Pulmonary artery endothelial cell (primary cell): Measurements from ENCODE around the gene LRRC49. TPM values are rescaled to one million over a fixed set of nuclear protein-coding genes. Genes with fewer than 3 reads are reported as not detected.
"Not testable (repeated sequence)": the region's sequence is repeated elsewhere in the genome, so short reads cannot be mapped to it uniquely, and the experiment has no call there.

Experiments
- DNase-seq: peaks from one replicate; pipeline ENCODE4 v3.0.0-alpha.2; 2011; ENCODE audit warnings: low read depth, low spot score
- total RNA-seq: library from RNA; depleted of rRNA; stranded (reverse); fragments of >200 nt; gene quantifications from 2 replicates; pipeline ENCODE4 v1.2.3, GENCODE V29; 2014

LRRC49 gene
- total RNA-seq, 1 donor from 2014 or later = 6.1 TPM

DNA sequence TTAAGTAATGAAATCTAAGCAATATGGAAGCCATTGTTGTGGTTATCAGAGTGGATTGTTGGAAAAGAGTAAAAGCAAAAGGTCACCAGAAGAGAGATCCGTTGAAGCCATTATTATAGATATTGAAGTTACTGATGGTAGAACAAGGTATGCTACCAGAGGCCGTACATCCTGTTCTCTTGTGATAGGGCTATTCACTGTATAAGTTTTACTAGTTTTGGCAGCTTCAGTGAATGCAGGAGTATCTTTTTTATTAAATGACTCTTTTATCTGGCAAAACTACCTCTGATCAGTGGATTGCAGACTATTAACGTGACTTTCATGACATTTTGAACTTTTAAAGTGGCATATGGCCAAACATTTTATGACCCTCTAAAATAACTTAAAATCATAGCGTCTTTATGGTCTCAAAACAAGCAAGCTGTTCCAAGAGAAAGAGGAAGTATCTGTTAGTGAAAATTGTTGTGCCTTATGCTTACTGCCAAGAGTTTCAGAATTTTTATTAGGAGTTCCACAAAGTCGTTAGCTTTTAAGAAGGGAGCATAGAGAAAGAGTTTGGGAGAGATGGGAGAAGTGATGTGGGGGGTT, 102.9 kb downstream of the LRRC49 start:
- no peak for DNase-seq

DNA sequence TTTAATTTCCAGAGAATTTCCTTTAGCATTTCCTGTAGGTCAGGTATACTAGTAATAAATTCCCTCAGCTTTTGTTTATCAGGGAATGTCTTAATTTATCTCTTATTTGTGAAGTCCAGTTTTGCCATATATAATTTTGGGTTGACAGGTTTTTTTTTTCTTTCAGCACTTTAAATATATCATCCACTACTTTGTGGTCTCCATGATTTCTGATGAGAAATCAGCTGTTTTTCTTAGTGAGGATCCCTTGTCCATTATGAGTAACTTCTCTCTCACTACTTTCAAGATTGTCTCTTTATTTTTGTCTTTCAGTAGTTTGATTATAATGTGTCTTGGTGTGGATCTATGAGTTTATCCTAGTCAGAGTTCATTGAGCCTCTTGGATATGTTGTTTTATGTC, 105.7 kb downstream of the LRRC49 start:
- DNase-seq = no peak

DNA sequence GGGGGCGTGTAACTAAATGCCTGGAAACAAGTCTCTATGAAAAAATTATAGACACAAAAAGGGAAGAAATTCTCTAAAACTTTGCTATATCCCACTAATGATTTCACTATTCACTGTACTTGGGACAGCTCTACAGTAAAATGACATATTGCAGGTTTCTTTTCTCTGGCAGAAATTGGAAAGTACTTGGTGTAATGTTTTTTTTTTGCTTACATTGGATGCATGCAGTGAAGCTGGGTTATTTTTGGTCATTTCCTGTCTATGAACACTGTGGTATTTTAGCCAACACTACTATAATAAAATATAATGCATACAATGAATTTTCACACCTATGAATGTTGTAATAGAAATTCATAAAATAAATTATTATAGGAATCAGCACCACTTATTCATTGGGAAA, 109.7 kb downstream of the LRRC49 start:
- no peak for DNase-seq

DNA sequence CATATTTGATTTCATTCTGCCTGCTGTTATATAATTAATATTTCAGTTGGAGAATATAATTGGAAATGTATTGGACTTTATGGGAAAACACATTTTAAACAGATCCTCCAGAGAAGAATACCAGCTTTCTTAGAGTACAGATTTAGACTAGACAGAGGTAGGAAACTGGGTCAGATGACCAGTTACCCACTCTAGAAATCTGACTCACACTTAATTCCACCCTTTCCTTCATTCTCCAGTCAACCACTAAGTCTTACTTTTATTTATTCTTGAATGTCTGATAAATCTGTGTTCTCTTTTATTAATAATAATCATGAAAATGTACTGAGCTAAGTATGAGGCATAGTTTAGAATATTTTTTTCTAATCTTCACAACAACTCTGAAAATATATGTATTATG, 110.7 kb downstream of the LRRC49 start:
- DNase-seq = no peak

DNA sequence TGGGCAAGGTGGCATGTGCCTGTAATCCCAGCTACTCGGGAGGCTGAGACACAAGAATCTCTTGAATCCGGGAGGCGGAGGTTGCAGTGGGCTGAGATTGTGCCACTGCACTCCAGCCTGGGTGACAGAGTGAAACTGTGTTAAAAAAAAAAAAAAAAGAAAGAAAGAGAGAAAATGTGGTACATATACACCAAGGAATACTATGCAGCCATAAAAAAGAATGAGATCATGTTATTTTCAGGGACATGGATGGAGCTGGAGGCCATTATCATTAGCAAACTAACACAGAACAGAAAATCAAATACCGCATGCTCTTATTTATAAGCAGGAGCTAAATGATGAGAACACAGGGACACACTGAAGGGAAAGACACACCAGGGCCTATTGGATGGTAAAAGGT, 111.9 kb downstream of the LRRC49 start:
- DNase-seq = not testable (repeated sequence)

DNA sequence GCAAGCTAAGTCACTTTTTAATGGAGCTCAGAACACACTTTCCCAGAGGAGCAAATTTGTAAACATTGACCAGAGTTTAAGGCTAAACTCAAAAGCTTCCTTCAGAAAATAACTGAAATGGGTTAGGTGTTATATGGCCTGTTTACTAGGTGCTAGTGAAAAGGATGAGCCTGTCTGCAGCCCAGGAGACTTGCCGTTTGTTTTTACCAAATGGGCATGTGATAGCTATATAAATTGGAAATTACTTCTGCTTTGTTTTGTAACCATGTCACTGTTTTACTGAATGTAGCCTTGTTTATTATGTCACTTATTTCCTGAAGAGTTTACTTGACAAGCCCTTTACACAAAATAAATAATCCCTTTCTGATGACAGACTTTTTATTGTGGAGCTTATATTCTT, 113.3 kb downstream of the LRRC49 start:
- DNase-seq = no peak

DNA sequence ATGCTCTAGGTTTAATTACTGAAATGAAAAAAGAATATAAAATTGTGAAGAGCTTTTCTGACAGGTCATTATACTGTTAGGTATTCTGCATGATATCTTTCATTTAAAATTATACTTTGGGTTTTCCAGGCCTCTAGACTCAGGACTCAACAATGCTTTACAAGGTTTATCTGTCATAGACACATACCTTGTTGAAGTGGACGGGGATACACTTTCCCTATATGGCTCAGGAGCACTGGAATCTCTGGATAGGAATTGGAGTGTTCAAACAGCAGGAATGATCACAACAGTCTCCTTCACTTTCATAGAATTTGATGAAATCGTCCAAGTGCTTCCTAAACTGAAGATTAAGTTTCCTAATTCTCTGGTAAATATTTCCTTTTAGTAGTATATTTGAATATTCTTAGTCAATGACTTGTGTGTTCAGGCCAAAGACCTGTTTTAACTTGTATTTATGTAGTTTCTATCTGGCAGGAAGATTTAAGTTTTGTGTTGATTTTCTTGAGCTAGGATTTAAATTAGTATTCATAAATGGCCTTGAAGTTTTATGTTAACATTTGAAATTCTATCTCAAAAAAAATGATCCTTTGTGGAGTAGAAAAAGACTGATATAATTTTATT, 115.7 kb downstream of the LRRC49 start:
- no peak for DNase-seq

DNA sequence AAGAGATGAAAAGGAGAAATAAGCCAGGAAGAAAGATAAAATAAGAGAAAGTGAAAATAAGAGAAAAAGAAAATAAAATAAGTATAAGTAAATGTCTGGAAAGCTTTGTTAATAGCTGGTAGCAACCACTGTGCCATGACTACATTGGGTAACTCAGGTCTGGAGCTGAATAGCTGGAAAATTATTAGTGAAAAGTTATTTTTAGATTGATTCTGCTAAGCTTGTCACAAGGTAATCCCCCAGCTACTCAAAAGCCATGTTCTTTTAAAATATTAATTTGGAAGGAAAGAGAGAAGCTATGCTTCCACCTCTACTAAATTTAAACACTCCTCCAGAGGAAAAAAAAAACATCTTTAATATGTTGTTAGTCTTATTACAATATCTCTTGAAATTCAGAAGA, 117.8 kb downstream of the LRRC49 start:
- DNase-seq = no peak

DNA sequence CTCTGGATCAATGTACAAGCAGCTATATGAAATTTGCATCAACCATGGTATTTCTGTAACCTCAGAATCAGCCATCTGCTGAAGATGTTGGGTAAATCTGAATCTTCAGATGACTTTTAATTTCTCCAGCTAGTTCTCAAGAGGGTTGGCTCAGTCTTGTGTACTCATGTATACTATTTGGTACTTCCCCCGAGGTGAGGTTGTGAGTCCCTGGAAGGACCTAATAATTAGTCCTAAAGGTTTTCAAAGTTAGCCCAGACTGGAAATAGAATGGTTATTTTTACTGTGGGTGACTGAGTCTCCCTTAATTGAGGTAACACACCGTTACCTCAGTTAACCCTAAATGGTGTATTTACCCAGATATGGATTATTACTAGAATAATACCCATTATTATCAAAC, 118.4 kb downstream of the LRRC49 start:
- no peak for DNase-seq

DNA sequence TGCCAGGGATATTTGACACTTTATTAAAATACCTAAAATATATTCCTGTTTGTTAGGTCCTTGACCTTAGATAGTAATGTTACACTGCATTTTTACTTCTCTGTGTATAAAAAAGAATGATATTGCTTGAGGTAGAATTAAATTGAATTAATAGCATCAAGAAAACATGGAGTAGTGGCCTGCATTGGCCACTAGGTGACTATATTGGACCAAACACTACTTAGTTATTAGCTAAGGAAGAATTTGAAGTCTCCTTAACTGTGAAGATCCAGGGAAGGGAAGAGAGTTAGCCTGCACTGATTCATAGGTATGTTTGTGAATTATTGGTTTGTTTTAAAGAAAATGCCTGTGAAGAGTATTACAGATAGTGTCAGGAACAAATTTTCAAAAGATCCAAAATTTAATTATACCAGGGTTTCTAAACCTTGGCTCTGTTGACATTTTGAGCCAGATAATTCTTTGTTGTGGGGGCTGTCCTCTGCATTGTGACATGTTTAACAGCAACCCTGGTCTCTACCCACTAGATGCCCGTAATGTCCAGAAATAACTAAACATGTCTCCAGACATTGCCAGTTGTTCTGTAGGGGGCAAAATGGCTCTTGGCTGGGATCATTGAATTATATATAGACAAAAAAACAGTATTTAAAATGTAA, 119.0 kb downstream of the LRRC49 start:
- DNase-seq = peak; percentile 7

DNA sequence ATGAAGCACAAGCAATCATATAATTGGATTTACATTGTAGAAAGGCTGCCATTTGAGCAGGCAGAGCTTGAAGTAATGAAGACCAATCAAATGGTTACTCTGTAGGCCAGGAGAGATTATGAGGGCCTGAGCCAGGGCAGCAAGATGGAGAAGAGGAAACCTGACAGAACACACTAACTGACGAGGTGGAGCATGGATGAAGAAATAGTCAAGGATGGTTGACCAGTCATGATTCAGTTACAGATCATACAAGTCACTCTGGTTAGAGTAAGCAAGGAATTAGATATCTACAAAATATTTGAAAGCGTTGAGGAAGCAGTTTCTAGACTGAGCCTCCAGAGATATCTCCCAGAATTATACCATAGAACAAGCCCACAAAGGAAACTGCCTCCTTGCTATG, 120.8 kb downstream of the LRRC49 start:
- DNase-seq = no peak

DNA sequence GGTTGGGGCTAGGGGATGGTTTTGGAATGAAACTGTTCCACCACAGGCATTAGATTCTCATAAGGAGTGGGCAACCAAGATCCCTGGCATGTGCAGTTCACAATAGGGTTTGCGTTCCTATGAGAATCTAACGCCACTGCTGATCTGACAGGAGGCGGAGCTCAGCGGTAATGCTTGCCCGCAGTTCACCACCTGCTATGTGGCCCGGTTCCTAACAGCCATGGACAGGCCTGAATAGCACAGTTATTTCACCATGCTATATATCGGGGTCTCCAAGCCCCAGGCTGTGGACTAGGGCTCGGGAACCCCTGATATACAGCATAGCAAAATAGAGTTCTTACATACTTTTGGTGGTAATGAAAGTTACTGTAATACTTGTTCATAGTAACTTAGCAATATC, 122.7 kb downstream of the LRRC49 start:
- no peak for DNase-seq

DNA sequence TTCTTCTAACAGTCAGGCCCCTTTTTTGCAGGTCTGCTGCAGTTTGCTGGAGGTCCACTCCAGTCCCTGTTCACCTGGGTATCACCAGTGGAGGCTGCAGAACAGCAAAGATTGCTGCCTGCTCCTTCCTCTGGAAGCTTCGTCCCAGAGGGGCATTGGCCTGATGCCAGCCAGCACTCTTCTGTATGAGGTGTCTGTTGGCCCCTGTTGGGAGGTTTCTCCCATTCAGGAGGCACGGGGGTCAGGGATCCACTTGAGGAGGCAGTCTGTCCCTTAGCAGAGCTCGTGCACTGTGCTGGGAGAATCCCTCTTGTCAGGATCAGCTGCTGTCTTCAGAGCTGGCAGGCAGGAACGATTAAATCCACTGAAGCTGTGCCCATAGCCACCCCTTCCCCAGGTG, 138.6 kb downstream of the LRRC49 start:
- not testable (repeated sequence) for DNase-seq

DNA sequence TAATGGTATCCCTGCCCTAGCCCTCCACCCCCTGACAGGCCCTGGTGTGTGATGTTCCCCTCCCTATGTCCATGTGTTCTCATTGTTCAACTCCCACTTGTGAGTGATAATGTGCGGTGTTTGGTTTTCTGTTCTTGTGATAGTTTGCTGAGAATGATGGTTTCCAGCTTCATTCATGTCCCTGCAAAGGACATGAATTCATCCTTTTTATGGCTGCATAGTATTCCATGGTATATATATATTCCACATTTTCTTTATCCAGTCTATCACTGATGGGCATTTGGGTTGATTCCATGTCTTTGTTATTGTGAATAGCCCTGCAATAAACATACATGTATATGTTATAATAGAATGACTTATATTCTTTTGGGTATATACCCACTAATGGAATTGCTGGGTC, 142.9 kb downstream of the LRRC49 start:
- not testable (repeated sequence) for DNase-seq

DNA sequence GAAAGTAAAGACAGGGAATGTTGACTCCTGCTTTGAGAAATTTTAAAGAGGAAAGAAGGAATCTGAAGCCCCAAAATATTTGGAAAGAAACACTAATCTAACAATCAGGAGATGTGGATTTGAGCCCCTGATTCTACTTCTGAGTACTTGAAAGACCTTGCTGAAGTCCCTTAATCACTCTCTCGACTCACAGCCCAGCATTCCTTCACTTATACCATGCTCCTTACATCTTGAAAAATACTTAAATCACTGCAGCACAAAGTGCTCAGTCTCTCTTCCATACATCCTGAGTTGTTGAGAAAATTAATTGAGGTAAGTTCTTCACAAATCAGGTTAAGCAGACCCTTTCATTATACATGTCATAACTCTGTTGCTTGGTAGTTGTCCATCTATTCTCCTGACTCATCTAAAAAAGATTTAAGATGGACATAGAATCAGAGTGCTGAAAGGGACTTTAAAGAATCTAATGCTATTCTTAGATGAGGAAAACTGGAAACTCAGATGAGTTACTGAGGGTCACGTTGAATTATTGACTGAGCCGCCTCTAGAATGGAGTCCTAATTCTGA, 149.8 kb downstream of the LRRC49 start:
- no peak for DNase-seq

DNA sequence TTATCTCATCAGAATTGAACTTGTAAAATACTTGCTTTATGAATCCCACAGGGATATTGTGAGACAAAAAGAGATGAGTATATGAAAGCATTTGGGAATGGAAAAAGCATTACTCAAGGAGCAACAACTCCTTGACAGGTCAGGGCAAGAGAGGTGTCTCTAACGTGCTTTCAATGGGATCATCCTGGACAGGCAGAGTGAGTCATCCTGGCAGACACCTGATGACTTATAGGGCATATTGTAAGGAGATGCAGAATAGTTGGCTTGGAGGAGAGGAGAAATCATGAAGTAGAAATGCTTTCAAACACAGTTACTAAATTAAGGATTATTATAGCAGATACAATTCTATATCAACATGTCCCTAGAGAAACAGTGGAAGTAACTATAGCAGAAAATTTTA, 150.7 kb downstream of the LRRC49 start:
- no peak for DNase-seq

DNA sequence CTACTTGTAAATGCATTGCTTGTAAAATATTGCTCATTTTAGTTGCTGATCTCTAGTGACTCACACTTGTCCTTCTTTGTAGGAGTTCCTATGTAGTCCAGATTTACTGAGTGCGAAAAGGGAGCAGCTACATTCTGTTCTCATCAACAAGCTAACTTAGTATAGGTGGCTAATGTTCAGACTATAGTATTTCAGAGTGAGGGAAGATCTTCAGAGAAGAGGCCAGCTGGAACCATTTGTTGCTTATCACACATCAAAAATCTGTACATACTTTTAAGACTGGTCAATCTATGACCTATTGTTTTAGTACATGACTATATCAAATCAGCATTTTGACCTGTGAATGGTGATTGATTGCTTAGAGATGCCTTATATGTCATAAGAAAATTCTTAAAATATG, 151.4 kb downstream of the LRRC49 start:
- DNase-seq = no peak

DNA sequence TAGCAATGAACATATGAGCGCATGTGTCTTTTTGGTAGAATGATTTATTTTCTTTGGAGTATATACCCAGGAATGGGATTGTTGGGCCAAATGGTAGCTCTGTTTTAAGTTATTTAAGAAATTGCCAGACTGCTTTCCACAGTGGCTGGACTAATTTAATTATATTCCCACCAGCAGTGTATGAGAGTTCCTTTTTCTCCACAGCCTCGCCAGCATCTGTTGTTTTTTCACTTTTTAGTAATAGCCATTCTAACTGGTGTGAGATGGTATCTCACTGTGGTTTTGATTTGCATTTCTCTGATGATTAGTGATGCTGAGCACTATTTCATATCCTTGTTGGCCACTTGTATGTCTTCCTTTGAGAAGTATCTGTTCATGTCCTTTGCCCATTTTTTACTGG, 153.5 kb downstream of the LRRC49 start:
- not testable (repeated sequence) for DNase-seq

DNA sequence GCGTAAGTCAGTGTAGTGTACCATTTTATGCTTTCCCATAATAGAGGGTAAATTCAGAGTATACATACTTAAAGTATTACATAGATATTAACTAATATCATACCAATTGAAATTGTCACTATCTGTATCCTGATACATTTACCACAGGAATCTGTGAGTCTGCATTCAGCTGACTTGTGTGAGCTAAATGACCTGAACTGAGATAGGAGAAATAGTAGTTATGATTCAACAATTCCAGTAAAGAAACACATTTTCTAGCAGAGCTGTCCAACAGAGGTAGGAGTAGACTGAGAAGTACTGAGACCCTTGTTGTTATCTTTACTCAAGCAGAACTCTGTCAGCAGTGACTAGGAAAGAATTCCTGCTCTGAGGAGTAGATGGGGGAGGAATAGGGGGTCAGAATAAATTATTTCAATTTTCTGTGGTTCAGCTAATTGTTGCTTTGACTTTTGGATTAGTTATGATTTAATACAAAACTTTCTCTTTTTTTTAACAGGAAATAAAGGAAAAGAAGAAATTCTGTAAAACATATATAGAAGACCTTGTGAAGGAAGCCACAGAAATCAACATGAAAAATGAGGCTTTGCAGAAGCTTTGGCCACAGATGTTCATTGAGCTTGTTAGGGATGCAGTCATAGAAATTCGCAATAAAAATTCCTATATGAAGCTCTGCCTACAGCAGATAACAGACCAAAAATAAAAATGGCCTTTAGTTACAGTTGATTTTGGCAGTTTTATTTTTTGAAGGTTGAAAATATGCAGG, 156.5 kb downstream of the LRRC49 start:
- DNase-seq = no peak

DNA sequence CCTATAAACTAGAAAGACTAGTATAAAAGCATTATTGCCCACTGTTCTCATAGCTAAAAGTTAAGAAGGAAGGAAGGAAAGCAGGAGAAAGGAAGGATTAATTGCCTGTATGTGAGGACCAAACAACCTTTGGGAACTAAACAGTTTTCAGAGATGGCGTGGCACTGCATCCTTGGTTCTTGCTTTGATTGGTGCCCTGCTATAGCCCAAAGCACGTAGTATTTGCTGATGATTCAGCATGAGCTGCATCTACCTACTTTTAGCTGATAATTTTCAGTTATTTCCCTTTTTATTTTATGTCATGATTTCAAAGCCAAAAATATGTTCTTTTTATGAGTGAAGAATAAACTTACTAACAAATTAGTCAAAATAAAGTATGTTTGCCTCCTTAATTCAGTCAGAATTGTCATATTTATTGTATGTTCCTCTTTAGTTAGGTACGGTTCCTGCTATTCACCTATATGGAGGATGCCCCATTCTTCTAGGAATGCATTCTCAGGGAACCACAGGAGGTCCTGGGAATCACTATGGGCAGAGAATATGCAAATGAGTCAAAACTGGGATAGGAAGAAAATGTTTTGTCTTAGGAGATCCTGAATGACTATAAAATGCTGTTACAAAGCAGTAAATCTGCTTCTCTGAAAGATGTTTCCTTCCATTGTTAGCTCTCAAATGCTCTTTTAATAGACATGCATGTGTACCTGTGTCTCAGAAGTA, 157.2 kb downstream of the LRRC49 start:
- no peak for DNase-seq

DNA sequence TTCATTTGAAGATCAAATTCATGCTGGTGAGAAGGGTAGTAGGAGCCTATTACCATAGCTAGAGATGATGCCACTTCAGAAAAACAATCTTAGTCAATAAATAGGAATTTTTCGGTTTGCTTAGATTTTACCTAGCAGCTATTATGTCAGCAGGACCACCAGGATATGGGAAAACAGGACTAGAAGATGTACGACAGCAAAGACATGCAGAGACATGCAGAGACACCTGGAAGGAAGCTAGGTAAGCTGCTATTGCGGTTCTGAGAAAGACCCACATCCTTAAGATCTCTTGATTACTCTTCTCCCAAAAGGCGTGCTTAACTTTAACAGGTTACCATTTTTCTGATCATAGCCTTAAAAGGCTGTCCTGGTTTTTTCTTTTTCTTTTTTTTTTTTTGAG, 157.8 kb downstream of the LRRC49 start:
- no peak for DNase-seq
